Muscle of leg (tissue), 16 donors: ENCODE measurements around the gene OR6C3. TPM values are rescaled to one million over a fixed set of nuclear protein-coding genes. Genes with fewer than 3 reads are reported as not detected.
"Not testable (repeated sequence)": the region's sequence is repeated elsewhere in the genome, so short reads cannot be mapped to it uniquely, and the experiment has no call there.

ENCODE experiments used
- DNase-seq: peaks from one replicate; pipeline ENCODE4 v3.0.0; 2013
- H3K27ac ChIP-seq: one replicate; pipeline ENCODE4 v1.5.1; 2013; ENCODE audit warnings: mild to moderate bottlenecking, low read length, control low read depth
- H3K27me3 ChIP-seq: one replicate; pipeline ENCODE4 v1.6.1; 2013; ENCODE audit warnings: low read length; ENCODE audit not compliant: control insufficient read depth, insufficient read depth
- H3K36me3 ChIP-seq: one replicate; pipeline ENCODE4 v1.6.1; 2013; ENCODE audit warnings: low read length; ENCODE audit not compliant: control insufficient read depth, insufficient read depth
- H3K4me1 ChIP-seq: one replicate; pipeline ENCODE4 v1.6.1; 2013; ENCODE audit warnings: low read length; ENCODE audit not compliant: control insufficient read depth, insufficient read depth
- H3K4me3 ChIP-seq: one replicate; pipeline ENCODE4 v1.5.1; 2013; ENCODE audit warnings: low read length, control low read depth
- H3K9me3 ChIP-seq: replicated peaks from 2 replicates; pipeline ENCODE4 v1.6.1; 2013; ENCODE audit warnings: low read depth, low read length; ENCODE audit not compliant: control insufficient read depth
- WGBS: methylation state at CpG from one replicate; pipeline ENCODE4 v1.1.5; 2013; ENCODE audit warnings: missing lambda C conversion rate; ENCODE audit not compliant: insufficient coverage; 5-methylcytosine and 5-hydroxymethylcytosine counted together
- long read RNA-seq, 11 donors: transcript quantifications; one replicate each; lab custom pipeline, GENCODE V29; 2026
- polyA plus RNA-seq, 8 donors: library from polyadenylated mRNA; unstranded; fragments of 120-200 nt; gene quantifications; one replicate each; pipeline versions ENCODE4 v1.2.1 to v1.2.3, GENCODE V29; 2013; ENCODE audit warnings: inconsistent platforms in 1 of 8, low replicate concordance in 1 of 8; ENCODE audit not compliant: insufficient read length in 8 of 8, insufficient read depth in 1 of 8
- total RNA-seq: library from RNA; stranded (reverse); fragments of 120-200 nt; gene quantifications from one replicate; pipeline ENCODE4 v1.2.4, GENCODE V29; 2013

Gene OR6C3
- not detected for total RNA-seq
- not detected for polyA plus RNA-seq
- long read RNA-seq, donor 1: 0 reads
- long read RNA-seq, donor 2: 0 reads
- long read RNA-seq, donor 3: 0 reads
- long read RNA-seq, donor 4: 0 reads
- long read RNA-seq, donor 5: 0 reads
- long read RNA-seq, donor 6: 0 reads
- long read RNA-seq, donor 7: 0 reads
- long read RNA-seq, donor 8: 0 reads
- long read RNA-seq, donor 9: 0 reads
- long read RNA-seq, donor 10: 0 reads
- long read RNA-seq, donor 11: 0 reads

DNA sequence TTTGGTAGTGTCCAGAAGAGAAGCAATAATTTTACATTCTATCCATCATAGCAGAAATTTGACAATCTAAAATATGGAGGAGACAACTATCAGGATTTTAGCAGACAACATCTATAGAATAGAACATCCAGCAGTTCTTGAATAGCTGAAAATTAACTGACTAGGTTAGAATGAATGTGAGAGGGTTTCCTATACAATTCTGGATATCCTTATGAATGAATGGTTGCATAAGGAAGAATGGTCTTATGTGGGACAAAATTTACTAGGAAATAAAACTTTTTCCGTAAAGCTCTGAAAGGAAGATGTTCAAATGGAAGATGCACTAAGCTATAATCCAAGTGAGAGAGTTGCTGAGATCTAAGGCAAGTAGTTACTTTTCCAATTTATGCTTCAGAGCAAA, at the start of gene OR6C3:
TSS of gene OR6C3 (plus strand) at position 301 of the 400 bp plus-strand sequence. CDS start 955 bp downstream, outside the sequence.
- Histone ChIP-seq H3K9me3 (no peaks in the 10 kb centered on the region), H3K36me3 (no peaks in the 10 kb centered on the region), H3K27ac (no peak within 1 kb of the TSS), H3K27me3 (no peaks in the 10 kb centered on the region), H3K4me1 (no peaks in the 10 kb centered on the region), H3K4me3 (no peak within 1 kb of the TSS)
- DNase-seq: no peak
- no CpG with 5 or more reads among the region's 1 CpG for WGBS

DNA sequence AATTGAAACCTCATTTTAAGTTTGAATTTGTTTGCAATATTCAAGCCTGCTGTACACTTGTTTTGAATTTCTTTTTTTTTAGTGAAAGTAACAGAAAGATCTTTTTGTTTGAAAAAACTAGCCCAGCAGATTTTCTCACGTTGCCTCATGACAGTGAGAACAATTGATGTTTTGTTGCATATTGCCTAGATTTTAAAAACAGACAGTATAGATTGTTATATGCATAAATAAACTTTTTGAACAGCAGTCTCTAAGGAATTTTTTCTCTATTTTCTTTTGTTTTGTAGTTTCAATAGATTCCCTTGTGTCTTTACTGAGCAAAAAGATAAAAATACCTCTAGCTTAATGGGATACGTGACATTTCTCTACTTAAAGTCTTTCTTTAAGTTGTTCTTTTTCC, 49.6 kb upstream of the OR6C3 start:
- no peak overlapping the region for H3K27ac ChIP-seq
- no peak for DNase-seq
- H3K9me3 ChIP-seq: no peaks in the 10 kb centered on the region
- H3K36me3 ChIP-seq: no peaks in the 10 kb centered on the region
- H3K27me3 ChIP-seq: no peaks in the 10 kb centered on the region
- H3K4me3 ChIP-seq: no peak overlapping the region
- no CpG with 5 or more reads among the region's 2 CpGs for WGBS
- no peaks in the 10 kb centered on the region for H3K4me1 ChIP-seq

DNA sequence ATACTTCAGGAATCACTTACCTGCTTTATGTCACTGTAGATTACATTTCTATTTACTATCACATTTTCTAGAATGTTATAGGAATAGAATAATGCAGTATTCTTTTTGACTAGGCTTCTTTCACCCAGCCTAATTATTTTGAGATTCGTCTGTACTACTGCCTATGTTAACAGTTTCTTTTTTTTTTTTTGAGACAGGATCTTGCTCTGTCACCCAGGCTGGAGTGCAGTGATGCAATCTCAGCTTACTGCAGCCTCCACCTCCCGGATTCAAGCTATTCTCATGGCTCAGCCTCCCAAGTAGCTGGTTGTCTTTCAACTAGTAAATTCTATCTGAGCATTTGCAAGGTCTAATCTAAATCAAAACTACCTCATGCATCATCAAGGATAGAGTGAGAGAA, 40.5 kb upstream of the OR6C3 start:
- Histone ChIP-seq H3K9me3 (no peaks in the 10 kb centered on the region), H3K27me3 (no peaks in the 10 kb centered on the region), H3K36me3 (no peaks in the 10 kb centered on the region), H3K4me3 (no peak overlapping the region), H3K27ac (no peak overlapping the region), H3K4me1 (no peaks in the 10 kb centered on the region)
- WGBS: no CpG with 5 or more reads among the region's 2 CpGs
- DNase-seq: no peak

DNA sequence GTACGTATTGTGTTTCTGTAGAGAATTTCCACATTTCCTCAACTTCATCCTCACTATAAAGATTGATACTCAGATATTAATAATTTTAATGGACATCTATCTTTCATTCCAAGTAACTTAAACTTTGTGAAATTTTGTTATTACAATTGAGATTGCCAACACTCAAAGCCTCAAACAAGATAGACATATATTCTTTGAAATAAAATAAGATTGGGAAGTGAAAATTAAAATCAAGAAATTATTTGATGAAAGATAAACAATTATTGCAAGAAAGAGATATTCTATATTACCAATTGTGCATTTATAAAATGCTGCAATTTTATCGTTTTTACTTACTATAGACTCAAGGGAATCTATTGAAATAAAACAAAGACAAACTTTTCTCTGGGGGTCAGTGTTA, 34.1 kb upstream of the OR6C3 start, which contains the start of gene OR6C6:
TSS of gene OR6C6 (minus strand) at position 101 of the 400 bp plus-strand sequence. CDS start 1,337 bp downstream, outside the sequence.
- no peak for DNase-seq
- no peak within 1 kb of the TSS for H3K27ac ChIP-seq
- WGBS: no CpG with 5 or more reads among the region's 2 CpGs
- no peaks in the 10 kb centered on the region for H3K4me1 ChIP-seq
- no peaks in the 10 kb centered on the region for H3K36me3 ChIP-seq
- no peaks in the 10 kb centered on the region for H3K9me3 ChIP-seq
- no peaks in the 10 kb centered on the region for H3K27me3 ChIP-seq
- H3K4me3 ChIP-seq: no peak within 1 kb of the TSS

DNA sequence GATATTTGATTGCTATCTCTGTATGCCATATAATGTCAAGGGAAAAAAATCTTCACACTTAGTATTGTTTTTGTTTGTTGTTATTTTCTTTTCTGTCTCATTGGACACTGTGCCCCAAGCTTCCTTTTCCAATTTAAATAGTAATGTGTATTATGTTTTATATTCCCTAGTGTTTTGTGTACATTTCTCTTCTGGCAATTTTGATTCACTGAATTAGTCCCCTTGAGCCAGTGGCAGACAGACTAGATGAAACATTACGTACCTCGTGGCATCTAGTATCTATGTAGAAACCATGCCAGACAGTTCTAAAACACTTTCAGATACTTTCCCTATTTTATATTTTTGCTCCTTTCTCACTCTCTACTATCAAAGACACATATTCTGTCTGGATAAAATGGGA, 16.5 kb upstream of the OR6C3 start, which contains the start of gene OR6C1:
TSS of gene OR6C1 (plus strand) at position 301 of the 400 bp plus-strand sequence. CDS start 6,257 bp downstream, outside the sequence.
- no peak for DNase-seq
- no peak within 1 kb of the TSS for H3K4me3 ChIP-seq
- H3K27ac ChIP-seq: no peak within 1 kb of the TSS
- no peaks in the 10 kb centered on the region for H3K27me3 ChIP-seq
- H3K9me3 ChIP-seq: no peaks in the 10 kb centered on the region
- no CpG with 5 or more reads among the region's 2 CpGs for WGBS
- no peaks in the 10 kb centered on the region for H3K4me1 ChIP-seq
- H3K36me3 ChIP-seq: no peaks in the 10 kb centered on the region

DNA sequence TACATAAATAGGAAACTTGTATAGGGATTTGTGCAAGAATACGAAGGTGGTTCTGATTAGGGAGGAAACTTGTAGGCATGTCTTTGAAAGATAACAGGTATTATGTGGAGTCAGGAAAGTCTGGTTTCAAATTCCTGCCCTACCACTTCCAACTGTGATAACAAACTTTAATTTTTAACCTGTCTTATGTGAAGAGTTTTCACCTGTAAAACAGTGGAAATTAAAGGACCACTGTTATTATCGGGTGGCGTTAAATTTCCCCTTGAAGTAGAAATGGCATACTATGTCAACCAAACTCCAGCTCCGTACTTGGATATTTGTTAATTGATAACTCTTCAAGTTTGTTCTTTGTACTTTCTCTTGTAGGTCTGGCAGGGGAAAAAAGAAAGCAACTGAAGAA, 10.3 kb upstream of the OR6C3 start:
- Histone ChIP-seq H3K4me3 (no peak overlapping the region), H3K27ac (no peak overlapping the region), H3K9me3 (no peaks in the 10 kb centered on the region), H3K27me3 (no peaks in the 10 kb centered on the region), H3K4me1 (no peaks in the 10 kb centered on the region), H3K36me3 (no peaks in the 10 kb centered on the region)
- WGBS: no CpG with 5 or more reads among the region's 4 CpGs
- DNase-seq: no peak

DNA sequence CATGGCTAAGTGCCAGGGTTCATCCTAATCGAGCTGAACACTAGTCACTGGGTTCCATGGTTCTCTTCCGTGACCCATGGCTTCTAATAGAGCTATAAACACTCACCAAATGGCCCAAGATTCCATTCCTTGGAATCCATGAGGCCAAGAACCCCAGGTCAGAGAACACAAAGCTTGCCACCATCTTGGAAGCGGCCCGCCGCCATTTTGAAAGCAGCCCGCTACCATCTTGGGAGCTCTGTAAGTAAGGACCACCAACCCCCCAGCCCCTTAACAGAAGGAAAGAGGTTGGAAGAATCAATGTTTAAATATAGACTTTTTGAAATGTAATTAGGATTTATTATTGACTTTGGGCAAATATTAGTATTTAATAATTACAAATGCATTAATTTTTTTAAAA, 4.7 kb upstream of the OR6C3 start:
- not testable (repeated sequence) for H3K4me1 ChIP-seq, DNase-seq, H3K36me3 ChIP-seq, H3K4me3 ChIP-seq, H3K27ac ChIP-seq, H3K27me3 ChIP-seq, H3K9me3 ChIP-seq
- 83% methylated on average over 2 of the region's 6 CpGs for WGBS

DNA sequence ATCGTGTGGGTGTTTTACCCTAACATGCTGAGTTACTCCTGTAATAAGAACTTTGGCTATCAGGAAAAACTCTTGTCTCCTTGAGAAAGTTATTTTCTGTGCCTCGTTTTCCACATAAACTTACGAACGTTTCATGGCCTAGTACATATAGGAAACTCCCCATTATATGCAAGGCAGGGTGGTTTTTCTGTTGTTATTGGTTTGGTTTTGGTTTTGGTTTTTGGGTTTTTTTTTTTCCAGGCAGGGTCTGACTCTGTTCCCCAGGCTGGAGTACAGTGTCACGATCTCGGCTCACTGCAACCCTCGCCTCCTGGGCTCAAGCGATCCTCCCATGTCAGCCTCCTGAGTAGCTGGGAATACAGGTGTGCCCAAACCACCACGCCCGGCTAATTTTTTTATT, 5.5 kb downstream of the OR6C3 start:
- WGBS: 81% methylated on average over 6 of the region's 10 CpGs
- DNase-seq: no peak
- H3K4me3 ChIP-seq: no peak overlapping the region
- no peaks in the 10 kb centered on the region for H3K36me3 ChIP-seq
- no peaks in the 10 kb centered on the region for H3K4me1 ChIP-seq
- no peaks in the 10 kb centered on the region for H3K9me3 ChIP-seq
- H3K27me3 ChIP-seq: no peaks in the 10 kb centered on the region
- H3K27ac ChIP-seq: no peak overlapping the region

DNA sequence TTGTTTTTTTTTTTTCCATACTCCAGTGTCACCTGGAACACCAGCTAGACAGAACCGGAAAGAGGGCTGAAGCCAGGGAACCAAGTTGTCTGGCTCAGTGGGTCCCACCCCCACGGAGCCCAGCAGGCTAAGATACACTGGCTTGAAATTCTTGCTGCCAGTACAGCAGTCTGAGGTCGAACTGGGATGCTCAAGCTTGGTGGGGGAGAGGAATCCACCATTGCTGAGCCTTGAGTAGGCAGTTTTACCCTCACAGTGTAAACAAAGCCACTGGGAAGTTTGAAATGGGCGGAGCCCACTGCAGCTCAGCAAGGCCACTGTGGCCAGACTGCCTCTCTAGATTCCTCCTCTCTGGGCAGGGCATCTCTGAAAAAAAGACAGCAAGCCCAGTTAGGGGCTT, 24.8 kb downstream of the OR6C3 start:
- H3K27me3 ChIP-seq, H3K4me1 ChIP-seq, H3K36me3 ChIP-seq, H3K9me3 ChIP-seq, DNase-seq, H3K4me3 ChIP-seq, H3K27ac ChIP-seq: not testable (repeated sequence)
- 83% methylated on average over 1 of the region's 4 CpGs for WGBS

DNA sequence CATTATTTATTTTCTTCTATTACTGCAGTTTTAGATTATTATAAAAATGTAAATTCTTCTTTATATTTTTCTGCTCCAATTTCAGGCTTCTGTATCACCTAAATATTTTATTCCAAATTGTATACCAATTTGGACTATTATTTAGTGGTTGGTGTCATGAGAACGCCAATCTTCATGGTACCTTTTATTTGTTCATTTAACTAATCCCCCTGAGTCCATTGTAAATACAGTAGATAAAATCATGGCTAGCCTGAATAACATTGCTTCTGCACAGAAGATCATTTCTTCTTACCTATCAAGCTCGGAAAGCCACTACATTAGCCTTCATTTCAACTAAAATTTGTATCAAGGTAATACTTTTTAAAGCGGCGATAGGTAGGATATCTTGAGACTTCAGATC, 32.1 kb downstream of the OR6C3 start, which contains the start of gene OR6C75:
TSS of gene OR6C75 (plus strand) at position 301 of the 400 bp plus-strand sequence. CDS start 2,136 bp downstream, outside the sequence.
- no peaks in the 10 kb centered on the region for H3K36me3 ChIP-seq
- no peak within 1 kb of the TSS for H3K27ac ChIP-seq
- DNase-seq: no peak
- no peaks in the 10 kb centered on the region for H3K27me3 ChIP-seq
- H3K4me1 ChIP-seq: no peaks in the 10 kb centered on the region
- no CpG with 5 or more reads among the region's 4 CpGs for WGBS
- no peaks in the 10 kb centered on the region for H3K9me3 ChIP-seq
- no peak within 1 kb of the TSS for H3K4me3 ChIP-seq
